GM12892 (cell line): Measurements from ENCODE around the gene C10orf143.

Experiments
- DNase-seq: peaks from one replicate; pipeline ENCODE4 v3.0.0; 2011; ENCODE audit not compliant: insufficient read length
- FAIRE-seq: peaks from 2 replicates; lab custom pipeline; 2011; peaks lifted over from hg19 to GRCh38; lab: Jason Lieb, UNC
- POLR2A ChIP-seq: IDR thresholded peaks from 2 replicates; pipeline ENCODE4 v1.6.1; 2011; ENCODE audit warnings: low read depth, low read length, control low read depth
- POLR2AphosphoS5 ChIP-seq: IDR thresholded peaks from 2 replicates; pipeline ENCODE4 v1.6.1; 2011; ENCODE audit warnings: low read depth, low read length, control low read depth
- TAF1 ChIP-seq: IDR thresholded peaks from 2 replicates; pipeline ENCODE4 v1.6.1; 2011; ENCODE audit warnings: low read depth, mild to moderate bottlenecking, control low read depth, low read length, borderline replicate concordance

The C10orf143 gene

GRCh38 chr10:130072247-130072646, 38.4 kb downstream of the C10orf143 start:
- FAIRE-seq (no peak), DNase-seq (no peak)
- TF ChIP-seq POLR2A (no peak), TAF1 (no peak), POLR2AphosphoS5 (no peak)

- TF ChIP-seq POLR2AphosphoS5 (no peak), POLR2A (no peak), TAF1 (no peak)
- FAIRE-seq, result no peak
- no peak for DNase-seq
Observed at GRCh38 chr10:130067893-130068292, 42.7 kb downstream of the C10orf143 start.

GRCh38 chr10:130066743-130067142, 43.9 kb downstream of the C10orf143 start:
- TF ChIP-seq POLR2A, result no peak
- TF ChIP-seq TAF1, result no peak
- no peak for TF ChIP-seq POLR2AphosphoS5
- FAIRE-seq (no peak), DNase-seq (no peak)

GRCh38 chr10:130065251-130065650, 45.4 kb downstream of the C10orf143 start:
- DNase-seq, result no peak
- no peak for FAIRE-seq
- TF ChIP-seq POLR2AphosphoS5 (no peak), TAF1 (no peak), POLR2A (no peak)

- TF ChIP-seq TAF1 (no peak), POLR2A (no peak), POLR2AphosphoS5 (no peak)
- no peak for FAIRE-seq
- no peak for DNase-seq
Observed at GRCh38 chr10:130064783-130065182, 45.8 kb downstream of the C10orf143 start.

- FAIRE-seq, result no peak
- no peak for DNase-seq
- TF ChIP-seq TAF1, result no peak
- TF ChIP-seq POLR2A, result no peak
- TF ChIP-seq POLR2AphosphoS5, result no peak
Observed at GRCh38 chr10:130062976-130063375, 47.7 kb downstream of the C10orf143 start.

GRCh38 chr10:130062201-130062600, 48.4 kb downstream of the C10orf143 start:
- no peak for FAIRE-seq
- DNase-seq, result no peak
- TF ChIP-seq POLR2A (no peak), TAF1 (no peak), POLR2AphosphoS5 (no peak)

GRCh38 chr10:130061760-130062159, 48.9 kb downstream of the C10orf143 start:
- TF ChIP-seq TAF1 (no peak), POLR2A (no peak), POLR2AphosphoS5 (no peak)
- DNase-seq, result no peak
- no peak for FAIRE-seq

- FAIRE-seq (no peak), DNase-seq (no peak)
- no peak for TF ChIP-seq POLR2AphosphoS5
Observed at GRCh38 chr10:130054021-130054420, 56.6 kb downstream of the C10orf143 start.

- FAIRE-seq, result no peak
- DNase-seq, result no peak
- no peak for TF ChIP-seq POLR2AphosphoS5
Observed at GRCh38 chr10:130053561-130053960, 57.1 kb downstream of the C10orf143 start.

- TF ChIP-seq POLR2AphosphoS5, result no peak
- no peak for TF ChIP-seq POLR2A
- no peak for TF ChIP-seq TAF1
- DNase-seq, result no peak
- FAIRE-seq, result no peak
Observed at GRCh38 chr10:130052193-130052592, 58.4 kb downstream of the C10orf143 start.

GRCh38 chr10:130050721-130051120, 59.9 kb downstream of the C10orf143 start:
- no peak for TF ChIP-seq POLR2A
- no peak for TF ChIP-seq TAF1
- no peak for TF ChIP-seq POLR2AphosphoS5
- DNase-seq (no peak), FAIRE-seq (no peak)

- TF ChIP-seq TAF1, result no peak
- TF ChIP-seq POLR2A, result no peak
- TF ChIP-seq POLR2AphosphoS5, result no peak
- DNase-seq (no peak), FAIRE-seq (no peak)
Observed at GRCh38 chr10:130049987-130050386, 60.6 kb downstream of the C10orf143 start.

- no peak for DNase-seq
- no peak for FAIRE-seq
- TF ChIP-seq POLR2A, result no peak
- TF ChIP-seq TAF1, result no peak
- TF ChIP-seq POLR2AphosphoS5, result no peak
Observed at GRCh38 chr10:130049244-130049643, 61.4 kb downstream of the C10orf143 start.
